CD14-positive monocyte (primary cell): ENCODE measurements around the gene CDK12. TPM values are rescaled to one million over a fixed set of nuclear protein-coding genes. Genes with fewer than 3 reads are reported as not detected.

Experiments
- DNase-seq, 3 donors: peaks; one replicate each; pipeline ENCODE4 v3.0.0-alpha.2; 2011 to 2022
- H2AFZ ChIP-seq: 2 replicates; pipeline ENCODE4 v1.6.0; 2012; ENCODE audit warnings: mild to moderate bottlenecking, low read depth, low read length, inconsistent platforms; ENCODE audit not compliant: insufficient read depth, poor library complexity, severe bottlenecking
- H3K27ac ChIP-seq, 2 donors: 1 replicate in 1 of 2; 2 replicates in 1 of 2; pipeline ENCODE4 v1.5.1; 2012 to 2013; ENCODE audit warnings: low read length in 2 of 2, control low read depth in 1 of 2, inconsistent platforms in 1 of 2, low read depth in 1 of 2, mild to moderate bottlenecking in 1 of 2
- H3K27me3 ChIP-seq, 2 donors: one replicate each; pipeline versions ENCODE4 v1.6.0 to v1.6.1; 2011 to 2013; ENCODE audit warnings: low read length in 2 of 2; ENCODE audit not compliant: control insufficient read depth in 2 of 2, insufficient read depth in 2 of 2
- H3K36me3 ChIP-seq, 2 donors: replicated peaks in 1 of 2; 1 replicate in 1 of 2; 2 replicates in 1 of 2; pipeline versions ENCODE4 v1.5.1 to v1.6.1; 2012 to 2013; ENCODE audit warnings: low read length in 2 of 2, control low read depth in 1 of 2, inconsistent platforms in 1 of 2, mild to moderate bottlenecking in 1 of 2; ENCODE audit not compliant: insufficient read depth in 2 of 2, control insufficient read depth in 1 of 2
- H3K4me1 ChIP-seq, 2 donors: 1 replicate in 1 of 2; 2 replicates in 1 of 2; pipeline versions ENCODE4 v1.5.1 to v1.6.1; 2012 to 2013; ENCODE audit warnings: low read length in 2 of 2, control low read depth in 1 of 2, inconsistent platforms in 1 of 2, mild to moderate bottlenecking in 1 of 2, moderate library complexity in 1 of 2; ENCODE audit not compliant: insufficient read depth in 2 of 2, control insufficient read depth in 1 of 2
- H3K4me2 ChIP-seq: replicated peaks from 2 replicates; pipeline ENCODE3; 2012; ENCODE audit warnings: low read length, moderate library complexity, mild to moderate bottlenecking; ENCODE audit not compliant: poor library complexity, severe bottlenecking; ENCODE audit errors: extremely low read depth
- H3K4me3 ChIP-seq, 3 experiments: fragments of 200-600 bp in 1 of 3; sonication (generic) in 1 of 3; replicated peaks in 1 of 3; 1 replicate in 2 of 3; 2 replicates in 1 of 3; pipeline ENCODE4 v1.5.1; 2011 to 2013; ENCODE audit warnings: low read length in 3 of 3, mild to moderate bottlenecking in 3 of 3, control low read depth in 2 of 3, low read depth in 2 of 3, inconsistent platforms in 1 of 3, moderate library complexity in 1 of 3
- H3K79me2 ChIP-seq: 2 replicates; pipeline ENCODE4 v1.6.0; 2012; ENCODE audit warnings: mild to moderate bottlenecking, control low read depth, inconsistent platforms, low read length, moderate library complexity; ENCODE audit not compliant: insufficient read depth
- H3K9ac ChIP-seq: 2 replicates; pipeline ENCODE4 v1.6.0; 2017; ENCODE audit warnings: low read length, mild to moderate bottlenecking; ENCODE audit not compliant: insufficient read depth, poor library complexity, severe bottlenecking
- H3K9me3 ChIP-seq, 2 donors: replicated peaks in 1 of 2; 1 replicate in 1 of 2; 2 replicates in 1 of 2; pipeline versions ENCODE4 v1.5.1 to v1.6.1; 2012 to 2013; ENCODE audit warnings: low read length in 2 of 2, control low read depth in 1 of 2; ENCODE audit not compliant: control insufficient read depth in 1 of 2, insufficient read depth in 1 of 2
- H4K20me1 ChIP-seq: 2 replicates; pipeline ENCODE4 v1.6.0; 2012; ENCODE audit warnings: mild to moderate bottlenecking, low read length, control low read depth, moderate library complexity; ENCODE audit not compliant: insufficient read depth
- H3K27ac Mint-ChIP-seq, 7 donors: one replicate each; pipeline ENCODE4 v1.8.0; 2020; ENCODE audit warnings: mild to moderate bottlenecking in 7 of 7, mixed read lengths in 7 of 7, moderate library complexity in 6 of 7, inconsistent platforms in 2 of 7
- H3K27me3 Mint-ChIP-seq, 3 donors: one replicate each; pipeline ENCODE4 v1.8.0; 2021 to 2022; ENCODE audit warnings: low read depth in 3 of 3, mild to moderate bottlenecking in 3 of 3, mixed read lengths in 3 of 3, moderate library complexity in 3 of 3, inconsistent platforms in 1 of 3
- H3K36me3 Mint-ChIP-seq, 2 donors: one replicate each; pipeline ENCODE4 v1.8.0; 2020; ENCODE audit warnings: mixed read lengths in 2 of 2, inconsistent platforms in 1 of 2, mild to moderate bottlenecking in 1 of 2
- H3K4me1 Mint-ChIP-seq: one replicate; pipeline ENCODE4 v1.8.0; 2020; ENCODE audit warnings: mild to moderate bottlenecking, mixed read lengths
- H3K4me3 Mint-ChIP-seq, 2 donors: one replicate each; pipeline ENCODE4 v1.8.0; 2020; ENCODE audit warnings: mild to moderate bottlenecking in 2 of 2, mixed read lengths in 2 of 2, moderate library complexity in 1 of 2
- H3K9me3 Mint-ChIP-seq, 7 donors: one replicate each; pipeline ENCODE4 v1.8.0; 2020 to 2022; ENCODE audit warnings: mixed read lengths in 7 of 7, mild to moderate bottlenecking in 6 of 7, moderate library complexity in 6 of 7, inconsistent platforms in 2 of 7
- WGBS: methylation state at CpG from one replicate; pipeline ENCODE4 v1.1.5; 2013; ENCODE audit warnings: missing lambda C conversion rate; ENCODE audit not compliant: insufficient coverage; 5-methylcytosine and 5-hydroxymethylcytosine counted together
- intact Hi-C, 2 donors: fragments of 100-400 bp; cut with micrococcal nuclease; formaldehyde crosslinking; loops; one replicate each; pipeline versions ENCODE4 v1.15.0 to v1.15.1; 2023
- polyA plus RNA-seq, 3 donors: library from polyadenylated mRNA; depleted of rRNA in 1 of 3; unstranded in 2 of 3; stranded (reverse) in 1 of 3; fragments of 300-500 nt in 2 of 3; fragments of >200 nt in 1 of 3; fragmentation: Illumina TruSeq in 2 of 3; gene quantifications; 1 replicate in 2 of 3; 2 replicates in 1 of 3; pipeline ENCODE4 v1.2.3, GENCODE V29; 2012 to 2021
- TF ChIP-seq, protein P1 (sequence below): fragments of 200-600 bp; IDR thresholded peaks from one replicate; pipeline ENCODE4 v1.8.0; 2022; ENCODE audit warnings: antibody characterized with exemption, mild to moderate bottlenecking

CDK12 gene
- polyA plus RNA-seq, 3 donors, result 0.62 to 21.9 (median 1.3) TPM

GRCh38 chr17:39562976-39563375, 101.7 kb downstream of the CDK12 start:
- Histone ChIP-seq H3K9me3 (no peaks in the 10 kb centered on the region), H2AFZ (no peak overlapping the region), H3K9ac (no peak overlapping the region), H3K4me3 (no peak overlapping the region), H3K27ac (no peak overlapping the region), H4K20me1 (no peaks in the 10 kb centered on the region), H3K79me2 (no peaks in the 10 kb centered on the region), H3K27me3 (no peaks in the 10 kb centered on the region), H3K4me1 (no peaks in the 10 kb centered on the region), H3K36me3 (peaks cover 54 to 89% of the 10 kb centered on the region in 2 donors), H3K4me2 (no peak overlapping the region)
- 100% methylated on average over 3 of the region's 7 CpGs for WGBS
- Mint-ChIP-seq H3K27ac (no peak overlapping the region), H3K4me3 (no peak overlapping the region), H3K36me3 (peaks cover 72 to 84% of the 10 kb centered on the region in 2 donors), H3K9me3 (no peaks in the 10 kb centered on the region), H3K27me3 (peaks cover 0 to 3% (median 3%) of the 10 kb centered on the region in 3 donors), H3K4me1 (peaks cover under 1% of the 10 kb centered on the region)
- TF ChIP-seq, protein P1, sequence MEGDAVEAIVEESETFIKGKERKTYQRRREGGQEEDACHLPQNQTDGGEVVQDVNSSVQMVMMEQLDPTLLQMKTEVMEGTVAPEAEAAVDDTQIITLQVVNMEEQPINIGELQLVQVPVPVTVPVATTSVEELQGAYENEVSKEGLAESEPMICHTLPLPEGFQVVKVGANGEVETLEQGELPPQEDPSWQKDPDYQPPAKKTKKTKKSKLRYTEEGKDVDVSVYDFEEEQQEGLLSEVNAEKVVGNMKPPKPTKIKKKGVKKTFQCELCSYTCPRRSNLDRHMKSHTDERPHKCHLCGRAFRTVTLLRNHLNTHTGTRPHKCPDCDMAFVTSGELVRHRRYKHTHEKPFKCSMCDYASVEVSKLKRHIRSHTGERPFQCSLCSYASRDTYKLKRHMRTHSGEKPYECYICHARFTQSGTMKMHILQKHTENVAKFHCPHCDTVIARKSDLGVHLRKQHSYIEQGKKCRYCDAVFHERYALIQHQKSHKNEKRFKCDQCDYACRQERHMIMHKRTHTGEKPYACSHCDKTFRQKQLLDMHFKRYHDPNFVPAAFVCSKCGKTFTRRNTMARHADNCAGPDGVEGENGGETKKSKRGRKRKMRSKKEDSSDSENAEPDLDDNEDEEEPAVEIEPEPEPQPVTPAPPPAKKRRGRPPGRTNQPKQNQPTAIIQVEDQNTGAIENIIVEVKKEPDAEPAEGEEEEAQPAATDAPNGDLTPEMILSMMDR, result no peak
- intact Hi-C loops, result no loop called here
- DNase-seq, result no peak

DNA sequence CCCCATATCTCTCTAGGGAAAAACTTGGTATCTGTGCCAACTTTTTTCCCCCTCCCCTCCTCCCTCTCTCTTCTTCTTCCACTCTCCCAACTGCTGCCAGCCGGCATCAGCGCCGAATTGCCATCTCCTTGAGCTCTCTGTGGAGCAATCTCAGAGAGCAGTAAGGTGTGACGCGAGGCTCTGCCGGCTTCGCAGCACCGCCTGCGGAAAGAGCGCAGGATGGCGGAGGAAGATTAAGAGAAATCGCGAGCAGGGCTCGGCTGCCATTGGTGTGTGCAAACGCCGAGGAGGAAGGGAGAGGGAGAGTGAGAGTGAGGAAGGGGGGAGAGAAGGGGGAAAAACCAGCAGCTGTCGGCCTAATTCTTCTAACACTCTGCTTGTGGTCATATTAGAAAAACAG, 102.2 kb downstream of the CDK12 start:
- peaks cover 5% of the 10 kb centered on the region for H3K4me1 Mint-ChIP-seq
- no peaks in the 10 kb centered on the region for H3K27me3 ChIP-seq
- H3K36me3 Mint-ChIP-seq, result peaks cover 72 to 87% of the 10 kb centered on the region in 2 donors
- H3K27ac Mint-ChIP-seq, result peak overlapping the region in 3 of 7 donors; percentile 32 to 85 (median 82)
- H2AFZ ChIP-seq, result no peak overlapping the region
- TF ChIP-seq, protein P1, result no peak
- no peak for DNase-seq
- H3K27me3 Mint-ChIP-seq, result peaks cover 0 to 3% (median 3%) of the 10 kb centered on the region in 3 donors
- H3K9me3 Mint-ChIP-seq, result no peaks in the 10 kb centered on the region
- 32% methylated on average over 14 of the region's 17 CpGs for WGBS
- H3K27ac ChIP-seq, result no peak overlapping the region
- no peaks in the 10 kb centered on the region for H4K20me1 ChIP-seq
- peaks cover 3 to 4% of the 10 kb centered on the region in 2 donors for H3K4me1 ChIP-seq
- H3K4me3 ChIP-seq, result no peak overlapping the region
- no peak overlapping the region for H3K4me3 Mint-ChIP-seq
- H3K4me2 ChIP-seq, result no peak overlapping the region
- intact Hi-C loops, result no loop called here
- H3K36me3 ChIP-seq, result peaks cover 54 to 89% of the 10 kb centered on the region in 2 donors
- no peak overlapping the region for H3K9ac ChIP-seq
- H3K79me2 ChIP-seq, result no peaks in the 10 kb centered on the region
- H3K9me3 ChIP-seq, result no peaks in the 10 kb centered on the region
